HepG2 (cell line): ENCODE data around the gene DPH2. TPM values are rescaled to one million over a fixed set of nuclear protein-coding genes. Genes with fewer than 3 reads are reported as not detected.

Experiments
- polyA plus RNA-seq, 8 experiments: library from polyadenylated mRNA; depleted of rRNA in 3 of 8; stranded (reverse) in 7 of 8; unstranded in 1 of 8; fragments of >200 nt; fragmentation: Illumina TruSeq in 4 of 8; extraction: Trizol in 4 of 8; gene quantifications; 2 replicates each; pipeline versions ENCODE4 v1.2.1 to v1.2.3, GENCODE V29; 2011 to 2016; ENCODE audit warnings: low read depth in 4 of 8, missing spikeins in 1 of 8, mixed read lengths in 1 of 8; ENCODE audit not compliant: insufficient read depth in 1 of 8
- total RNA-seq, 5 experiments: library from RNA; depleted of rRNA; stranded (reverse); fragments of >200 nt; fragmentation: Illumina TruSeq; extraction: Trizol; gene quantifications; 2 replicates each; pipeline ENCODE4 v1.2.3, GENCODE V29; 2016; ENCODE audit warnings: low read depth in 1 of 5

The DPH2 gene
- total and polyA plus RNA-seq, 2 of the 13 experiments (the other 11 are each of a cell fraction or from before 2014, with no cell fraction given) = 32.2 to 38.3 TPM

Other genes with a start within 250 kb of the DPH2 start
- gene ARTN, start 36.2 kb upstream of the DPH2 start, total RNA-seq (2016; rRNA removed; fragmentation: Illumina TruSeq; extraction: Trizol) = 0.62 TPM in 1 of 2 replicates, not detected in the other
- 0.11 and 0.21 TPM in 2 replicates for gene ARTN, start 36.2 kb upstream of the DPH2 start, polyA plus RNA-seq (2011; rRNA removed)
- gene IPO13, start 23.1 kb upstream of the DPH2 start, total RNA-seq (2016; rRNA removed; fragmentation: Illumina TruSeq; extraction: Trizol) = 14.3 and 15.6 TPM in 2 replicates
- 12.9 and 15.0 TPM in 2 replicates for gene IPO13, start 23.1 kb upstream of the DPH2 start, polyA plus RNA-seq (2011; rRNA removed)
- gene ATP6V0B, start 5.0 kb downstream of the DPH2 start, total RNA-seq (2016; rRNA removed; fragmentation: Illumina TruSeq; extraction: Trizol) = 76.4 and 161 TPM in 2 replicates
- gene ATP6V0B, start 5.0 kb downstream of the DPH2 start, polyA plus RNA-seq (2011; rRNA removed) = 157 and 169 TPM in 2 replicates
- gene B4GALT2, start 9.2 kb downstream of the DPH2 start, total RNA-seq (2016; rRNA removed; fragmentation: Illumina TruSeq; extraction: Trizol) = 56.5 and 78.0 TPM in 2 replicates
- gene B4GALT2, start 9.2 kb downstream of the DPH2 start, polyA plus RNA-seq (2011; rRNA removed) = 41.9 and 57.0 TPM in 2 replicates
- 2.2 and 2.9 TPM in 2 replicates for gene CCDC24, start 21.6 kb downstream of the DPH2 start, total RNA-seq (2016; rRNA removed; fragmentation: Illumina TruSeq; extraction: Trizol)
- gene CCDC24, start 21.6 kb downstream of the DPH2 start, polyA plus RNA-seq (2011; rRNA removed) = 1.4 and 1.8 TPM in 2 replicates
- gene SLC6A9, start 61.5 kb downstream of the DPH2 start, total RNA-seq (2016; rRNA removed; fragmentation: Illumina TruSeq; extraction: Trizol) = 4.8 and 8.5 TPM in 2 replicates
- gene SLC6A9, start 61.5 kb downstream of the DPH2 start, polyA plus RNA-seq (2011; rRNA removed) = 9.9 and 16.1 TPM in 2 replicates
- gene KLF17, start 148.8 kb downstream of the DPH2 start, total RNA-seq (2016; rRNA removed; fragmentation: Illumina TruSeq; extraction: Trizol) = not detected in 2 replicates
- gene KLF17, start 148.8 kb downstream of the DPH2 start, polyA plus RNA-seq (2011; rRNA removed) = not detected in 2 replicates
- not detected in 2 replicates for gene KLF18, start 171.6 kb downstream of the DPH2 start, total RNA-seq (2016; rRNA removed; fragmentation: Illumina TruSeq; extraction: Trizol)
- not detected in 2 replicates for gene KLF18, start 171.6 kb downstream of the DPH2 start, polyA plus RNA-seq (2011; rRNA removed)
- gene DMAP1, start 243.5 kb downstream of the DPH2 start, total RNA-seq (2016; rRNA removed; fragmentation: Illumina TruSeq; extraction: Trizol) = 17.5 and 17.6 TPM in 2 replicates
- 32.7 and 35.9 TPM in 2 replicates for gene DMAP1, start 243.5 kb downstream of the DPH2 start, polyA plus RNA-seq (2011; rRNA removed)